Measurements from ENCODE around the gene MZB1.
A peak's percentile ranks its signal among the peaks of the same experiment; 100 is the strongest.
"Not testable (repeated sequence)": the region's sequence is repeated elsewhere in the genome, so short reads cannot be mapped to it uniquely, and the experiment has no call there.

Gene MZB1

DNA sequence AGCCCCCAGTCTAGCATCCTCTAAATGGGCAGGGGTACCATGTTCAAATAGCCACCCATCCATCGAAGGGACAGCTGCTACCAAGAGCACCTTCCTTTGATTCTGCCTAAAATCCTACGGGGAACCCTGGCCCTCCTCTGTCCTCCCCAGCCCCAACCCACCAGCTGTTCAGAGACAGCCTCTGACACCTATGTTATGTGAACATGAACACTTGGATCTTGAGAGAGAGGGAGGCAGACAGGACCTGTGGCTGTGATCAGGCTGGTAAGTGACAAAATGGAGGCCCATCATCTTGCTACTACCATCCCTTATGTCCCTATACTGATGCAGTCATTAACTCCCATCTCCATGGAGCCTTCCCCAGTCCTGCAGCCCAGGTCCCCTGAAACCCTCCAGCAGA is 14.8 kb downstream of the MZB1 start:
- DNase-seq (ENCODE audit: low read depth) = no peak

DNA sequence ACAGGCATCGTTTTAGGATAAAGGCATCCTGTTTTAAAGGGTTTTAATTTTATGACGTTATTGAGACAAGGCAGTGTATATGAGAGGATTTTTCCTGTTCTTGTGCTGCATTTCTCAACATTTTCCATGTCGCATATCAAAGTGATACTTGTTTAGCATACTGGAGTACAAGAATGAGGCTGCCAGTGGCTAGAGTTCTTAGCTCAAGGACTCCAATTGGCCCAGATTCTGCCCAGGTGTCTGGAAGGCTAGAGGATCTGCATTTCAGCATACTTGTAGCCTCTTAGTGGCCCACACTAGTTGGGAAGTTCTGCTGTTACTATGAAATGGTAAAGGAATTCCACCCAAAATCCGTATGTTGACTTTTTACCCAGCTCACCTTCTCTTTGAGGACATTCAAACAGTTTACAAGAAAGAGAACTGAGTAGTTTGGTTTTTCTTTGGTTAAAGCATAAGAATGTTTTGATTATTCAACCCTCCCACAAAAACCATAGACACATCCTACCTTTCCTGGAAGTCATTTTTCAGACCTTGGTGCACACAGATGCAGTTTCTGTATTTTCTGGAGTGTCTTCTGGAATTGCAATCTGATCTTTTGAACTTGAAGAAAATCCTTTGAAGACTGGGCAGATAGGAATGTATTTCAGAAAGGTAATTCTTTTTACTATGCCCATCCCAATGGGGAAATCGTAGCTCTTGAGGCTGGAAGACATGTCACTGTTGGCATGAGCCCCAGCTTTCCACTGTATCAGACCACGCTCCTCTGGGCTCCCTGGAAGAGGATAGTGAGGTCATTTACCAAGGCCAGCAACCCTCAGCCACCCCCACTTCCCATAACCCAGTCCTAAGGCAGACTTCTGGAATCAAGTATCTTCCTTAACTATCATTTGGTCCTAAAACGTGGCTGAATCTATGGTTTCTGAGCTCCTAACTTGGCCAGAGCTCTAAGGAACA is 18.0 kb downstream of the MZB1 start:
- DNase-seq (ENCODE audit: low read depth) = no peak

DNA sequence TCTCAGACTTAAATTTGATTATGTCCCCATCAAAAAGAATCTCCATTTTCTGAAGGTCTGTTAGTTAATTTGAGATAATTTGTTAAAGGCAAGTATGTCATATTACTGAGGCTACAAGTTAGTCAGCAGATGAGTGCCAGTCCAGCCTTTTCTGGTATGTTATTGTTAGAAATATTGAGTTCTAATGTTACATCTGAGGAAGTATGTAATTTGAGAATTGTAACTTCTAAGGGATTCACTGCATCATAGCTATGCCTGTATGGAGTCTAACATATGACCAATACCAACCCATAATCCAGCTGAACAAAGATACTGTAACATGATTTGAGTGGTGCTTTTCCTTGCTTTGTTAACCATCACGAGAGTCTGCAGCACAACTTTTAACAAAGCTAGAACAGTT is 20.5 kb downstream of the MZB1 start:
- no peak for DNase-seq (ENCODE audit: low read depth)

DNA sequence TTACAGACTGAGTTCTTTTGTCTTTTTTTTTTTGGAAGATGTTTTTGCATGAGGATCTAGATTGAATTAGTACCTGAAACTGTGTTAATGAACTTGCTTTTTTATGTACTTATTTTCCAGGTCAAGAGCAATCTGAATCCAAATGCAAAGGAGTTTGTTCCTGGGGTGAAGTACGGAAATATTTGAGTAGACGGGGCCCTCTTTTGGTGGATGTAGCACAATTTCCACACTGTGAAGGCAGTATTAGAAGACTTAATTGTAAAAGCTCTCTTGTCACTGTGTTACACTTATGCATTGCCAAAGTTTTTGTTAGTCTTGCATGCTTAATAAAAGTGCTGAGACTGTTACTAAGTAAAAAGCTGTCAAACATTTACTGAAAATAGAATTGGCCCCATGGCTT is 21.1 kb downstream of the MZB1 start:
- DNase-seq (ENCODE audit: low read depth) = no peak

DNA sequence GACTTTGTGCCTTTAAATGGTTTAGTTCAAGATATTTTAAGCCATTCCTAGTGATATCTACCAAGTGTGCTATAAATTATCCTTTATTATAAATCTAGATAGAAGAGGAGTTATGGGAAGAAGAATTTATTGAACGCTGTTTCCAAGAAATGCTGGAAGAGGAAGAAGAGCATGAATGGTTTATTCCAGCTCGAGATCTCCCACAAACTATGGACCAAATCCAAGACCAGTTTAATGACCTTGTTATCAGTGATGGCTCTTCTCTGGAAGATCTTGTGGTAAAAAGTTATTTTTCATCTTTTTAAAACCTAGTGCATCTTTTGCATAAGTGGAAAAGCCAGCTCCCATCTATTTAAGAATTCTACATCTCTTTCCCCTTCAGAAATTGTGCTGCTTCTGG is 25.2 kb downstream of the MZB1 start:
- DNase-seq (ENCODE audit: low read depth) = no peak

DNA sequence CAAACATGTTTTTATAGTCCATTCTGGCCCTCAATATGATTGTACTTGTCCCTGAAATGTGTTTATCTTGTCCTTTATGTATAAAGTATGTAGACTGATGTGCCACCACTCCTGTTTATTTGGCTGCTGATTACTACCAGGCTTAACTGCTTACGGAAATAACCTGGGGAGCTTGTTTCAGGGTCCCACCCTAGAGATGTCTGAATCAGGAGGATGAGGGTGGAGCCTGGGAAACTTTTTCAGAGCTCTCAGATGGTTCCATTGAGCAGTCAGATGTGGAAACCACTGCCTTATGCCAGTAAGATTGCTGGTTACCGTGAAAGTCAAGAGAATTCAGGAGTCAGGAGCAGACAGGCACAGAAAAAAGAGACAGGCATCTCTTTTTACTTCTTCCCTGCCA is 25.8 kb downstream of the MZB1 start:
- no peak for DNase-seq (ENCODE audit: low read depth)

DNA sequence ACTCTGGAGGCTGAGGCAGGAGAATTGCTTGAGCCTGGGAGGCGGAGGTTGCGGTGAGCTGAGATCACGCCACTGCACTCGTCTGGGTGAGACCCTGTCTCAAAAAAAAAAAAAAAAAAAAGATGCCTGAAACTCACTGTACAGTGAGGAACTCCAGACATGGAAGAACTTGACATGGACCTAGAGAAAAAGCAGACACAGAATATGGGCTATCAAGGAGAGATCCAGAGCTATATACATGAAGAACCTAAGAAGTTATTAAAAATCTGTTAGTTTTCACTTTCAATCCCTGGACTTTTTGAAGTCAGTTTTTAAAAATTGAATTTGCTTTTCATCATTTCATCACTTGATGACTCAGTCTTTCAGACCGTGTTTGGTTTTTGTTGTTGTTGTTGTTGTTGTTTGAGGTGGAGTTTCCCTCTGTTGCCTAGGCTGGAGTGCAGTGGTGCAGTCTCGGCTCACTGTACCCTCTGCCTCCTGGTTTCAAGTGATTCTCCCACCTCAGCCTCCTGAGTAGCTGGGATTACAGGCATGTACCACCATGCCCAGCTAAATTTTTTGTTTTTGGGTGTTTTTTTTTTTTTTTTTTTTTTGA is 27.8 kb downstream of the MZB1 start:
- no peak for DNase-seq (ENCODE audit: low read depth)

DNA sequence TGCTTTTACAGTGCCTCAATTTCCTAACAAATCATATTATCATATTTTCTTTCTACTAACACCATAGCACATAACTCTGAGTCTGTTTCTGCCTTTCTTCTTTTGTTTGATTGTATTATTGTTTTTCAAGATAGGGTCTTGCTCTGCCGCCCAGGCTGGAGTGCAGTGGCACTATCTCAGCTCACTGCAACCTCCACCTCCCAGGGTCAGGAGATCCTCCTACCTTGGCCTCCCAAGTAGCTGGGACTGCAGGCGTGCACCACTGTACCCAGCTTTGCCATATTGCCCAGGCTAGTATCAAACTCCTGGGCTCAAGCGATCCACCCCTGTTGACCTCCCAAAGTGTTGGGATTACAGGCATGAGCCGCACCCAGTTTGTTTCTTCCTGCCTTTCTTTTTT is 29.3 kb downstream of the MZB1 start:
- no peak for DNase-seq (ENCODE audit: low read depth)

DNA sequence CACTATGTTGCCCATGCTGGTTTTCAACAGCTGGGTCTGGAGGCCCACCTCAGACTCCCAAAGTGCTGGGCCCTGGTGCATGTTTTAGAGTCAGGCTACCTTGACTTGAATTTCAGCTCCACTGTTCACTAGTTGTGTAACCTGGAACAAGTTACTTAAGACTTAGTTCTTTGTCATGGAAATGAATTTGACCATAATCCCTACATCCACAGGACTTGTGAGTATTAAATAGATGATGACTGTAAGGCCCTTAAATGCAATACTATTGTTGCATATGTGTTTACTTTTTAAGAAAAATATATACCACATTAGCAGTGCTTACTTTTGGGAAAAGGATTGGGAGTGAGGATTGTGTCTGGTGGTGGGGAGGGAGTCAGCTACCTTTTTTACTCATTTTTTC is 31.6 kb downstream of the MZB1 start:
- no peak for DNase-seq (ENCODE audit: low read depth)

DNA sequence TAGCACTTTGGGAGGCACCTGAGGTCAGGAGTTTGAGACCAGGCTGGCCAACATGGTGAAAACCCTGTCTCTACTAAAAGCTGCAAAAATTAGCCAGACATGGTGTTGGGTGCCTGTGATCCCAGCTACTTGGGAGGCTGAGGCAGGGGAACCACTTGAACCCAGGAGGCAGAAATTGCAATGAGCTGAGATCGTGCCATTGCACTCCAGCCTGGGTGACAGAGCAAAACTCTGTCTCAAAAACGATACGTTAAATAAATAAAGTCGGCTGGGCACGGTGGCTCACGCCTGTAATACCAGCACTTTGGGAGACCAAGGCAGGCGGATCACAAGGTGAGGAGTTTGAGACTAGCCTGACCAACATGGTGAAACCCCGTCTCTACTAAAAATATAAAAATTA is 33.8 kb downstream of the MZB1 start:
- not testable (repeated sequence) for DNase-seq (ENCODE audit: low read depth)

DNA sequence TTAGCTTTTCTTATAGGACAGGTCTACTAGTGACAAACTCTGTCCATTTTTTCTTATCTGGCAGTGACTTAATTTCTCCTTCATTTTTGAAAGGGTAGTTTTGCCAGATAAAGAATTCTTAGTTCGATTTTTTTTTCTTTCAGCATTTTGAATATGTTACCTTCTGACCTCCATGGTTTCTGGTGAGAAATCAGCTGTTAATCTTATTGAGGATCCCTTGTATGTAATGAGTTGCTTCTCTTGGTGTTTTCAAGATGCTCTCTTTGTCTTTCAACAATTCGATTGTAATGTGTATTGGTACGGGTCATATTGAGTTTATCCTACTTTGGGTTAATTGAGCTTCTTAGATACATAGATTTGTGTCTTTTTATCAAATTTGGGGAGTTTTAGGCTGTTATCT is 35.5 kb downstream of the MZB1 start:
- DNase-seq (ENCODE audit: low read depth) = no peak

DNA sequence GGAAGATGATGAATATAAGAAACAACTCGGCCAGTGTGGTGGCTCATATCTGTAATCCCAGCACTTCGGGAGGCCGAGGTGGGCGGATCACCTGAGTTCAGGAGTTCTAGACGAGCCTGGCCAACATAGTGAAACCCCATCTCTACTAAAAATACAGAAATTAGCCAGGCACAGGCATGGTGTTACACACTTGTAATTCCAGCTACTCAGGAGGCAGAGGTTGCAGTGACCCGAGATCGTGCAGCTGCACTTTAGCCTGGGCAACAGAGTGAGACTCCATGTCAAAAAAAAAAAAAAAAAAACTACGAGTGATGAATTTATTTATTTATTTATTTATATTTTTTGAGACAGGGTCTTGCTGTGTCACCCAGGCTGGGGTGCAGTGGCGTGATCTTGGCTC is 41.9 kb downstream of the MZB1 start:
- not testable (repeated sequence) for DNase-seq (ENCODE audit: low read depth)

DNA sequence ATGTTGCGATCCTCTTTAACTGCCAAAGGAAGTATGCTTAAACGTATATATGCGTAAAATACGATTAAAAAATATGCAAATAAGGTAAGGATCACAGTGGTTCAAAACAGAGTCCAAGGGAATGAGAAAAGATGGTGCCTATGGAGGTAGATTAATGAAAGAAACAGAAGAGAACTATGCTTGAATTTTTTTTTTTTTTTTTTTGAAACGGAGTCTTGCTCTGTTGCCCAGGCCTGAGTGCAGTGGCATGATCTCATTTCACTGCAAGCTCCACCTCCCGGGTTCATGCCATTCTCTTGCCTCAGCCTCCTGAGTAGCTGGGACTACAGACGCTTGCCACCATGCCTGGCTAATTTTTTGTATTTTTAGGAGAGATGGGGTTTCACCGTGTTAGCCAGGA is 44.3 kb downstream of the MZB1 start:
- not testable (repeated sequence) for DNase-seq (ENCODE audit: low read depth)

DNA sequence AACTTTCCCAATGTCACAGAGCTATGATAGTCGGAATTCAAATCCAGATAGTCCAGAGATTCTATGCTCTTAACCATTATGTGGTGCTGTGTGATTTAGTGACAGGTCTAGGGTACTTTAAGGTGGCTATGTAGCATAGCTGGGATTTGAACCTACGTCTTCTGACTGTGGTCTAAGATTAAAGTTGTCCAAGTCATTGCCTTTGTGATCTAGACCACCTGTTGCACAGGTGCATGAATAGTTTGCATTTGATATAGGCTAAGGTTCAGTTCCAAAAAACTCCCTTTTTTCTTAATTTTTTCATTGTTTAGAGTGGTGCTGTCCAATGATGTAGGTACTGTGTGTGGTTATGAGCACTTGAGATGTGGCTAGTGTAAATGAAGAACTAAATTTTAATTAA is 45.5 kb downstream of the MZB1 start:
- DNase-seq (ENCODE audit: low read depth) = no peak

DNA sequence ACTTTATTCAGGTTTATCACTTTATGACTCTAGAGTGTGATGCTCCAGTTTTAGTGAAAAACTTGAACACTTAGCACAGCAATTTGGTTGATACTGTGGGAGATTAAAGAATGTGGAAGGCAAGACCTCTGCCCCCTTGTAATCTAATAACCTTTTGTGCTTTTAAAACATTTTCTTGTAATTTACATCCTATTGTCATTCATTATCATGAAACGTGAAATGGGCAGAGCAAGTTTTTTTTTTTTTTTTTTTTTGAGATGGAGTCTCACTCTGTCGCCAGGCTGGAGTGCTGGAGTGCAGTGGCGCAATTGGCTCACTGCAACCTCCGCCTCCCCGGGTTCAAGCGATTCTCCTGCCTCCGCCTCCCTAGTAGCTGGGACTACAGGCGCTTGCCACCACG is 46.2 kb downstream of the MZB1 start:
- DNase-seq (ENCODE audit: low read depth) = no peak

DNA sequence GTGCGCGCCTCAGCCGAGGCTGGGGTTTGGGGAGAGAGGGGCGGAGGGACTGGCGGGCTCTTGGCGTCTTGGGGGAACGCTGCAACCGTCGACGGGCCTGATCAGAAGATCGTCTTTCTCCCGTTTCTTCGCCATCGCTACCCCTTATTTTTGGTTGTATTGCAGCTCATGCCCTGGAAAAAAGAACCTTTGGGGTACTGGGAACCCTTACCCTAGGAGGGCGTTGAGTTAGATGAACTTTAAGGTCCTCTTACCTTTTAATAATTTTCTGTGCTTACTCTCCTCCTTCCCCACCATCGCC is 47.3 kb downstream of the MZB1 start:
- DNase-seq (ENCODE audit: low read depth) = no peak

DNA sequence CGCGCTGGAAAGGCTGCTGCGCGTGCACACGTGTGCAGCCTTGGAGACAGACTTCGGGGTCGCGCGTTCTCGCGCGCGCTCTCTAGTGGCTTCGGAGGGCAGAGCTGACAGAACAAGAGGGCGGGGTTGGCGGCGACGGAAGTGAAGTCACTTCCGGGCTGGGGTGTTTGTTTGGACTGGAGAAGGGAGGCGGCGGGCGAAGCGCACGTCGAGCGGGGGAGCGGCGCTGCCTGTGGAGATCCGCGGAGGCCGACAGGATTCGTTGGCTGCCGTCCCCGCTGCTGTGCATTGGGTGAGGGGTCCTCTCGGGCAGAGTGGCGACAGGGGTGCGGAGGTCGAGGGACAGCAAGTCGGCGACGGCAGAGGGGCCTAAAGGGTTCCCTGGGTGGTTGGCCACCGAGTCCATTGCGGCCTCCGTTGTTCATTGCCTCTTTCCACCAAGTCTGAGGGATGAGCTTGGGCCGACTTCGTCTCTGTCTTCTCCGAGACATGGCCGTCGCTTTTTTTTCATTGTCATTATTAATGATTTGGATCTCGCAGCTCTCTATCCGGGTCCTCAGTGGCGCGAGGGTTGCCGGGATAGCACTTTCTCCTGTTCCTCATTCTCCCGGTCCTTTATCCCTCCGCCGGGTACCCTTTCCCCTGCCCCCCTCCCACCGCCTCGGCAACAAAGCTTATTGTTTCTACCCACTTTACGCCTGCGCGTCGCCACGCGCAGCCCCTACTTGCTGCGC is 47.9 kb downstream of the MZB1 start, which contains the start of gene PAIP2:
Gene PAIP2, plus strand, starts transcription at position 166 of the 734 bp plus-strand sequence. CDS start 21,931 bp downstream, outside the sequence.
- DNase-seq (ENCODE audit: low read depth) = peak; percentile 91

DNA sequence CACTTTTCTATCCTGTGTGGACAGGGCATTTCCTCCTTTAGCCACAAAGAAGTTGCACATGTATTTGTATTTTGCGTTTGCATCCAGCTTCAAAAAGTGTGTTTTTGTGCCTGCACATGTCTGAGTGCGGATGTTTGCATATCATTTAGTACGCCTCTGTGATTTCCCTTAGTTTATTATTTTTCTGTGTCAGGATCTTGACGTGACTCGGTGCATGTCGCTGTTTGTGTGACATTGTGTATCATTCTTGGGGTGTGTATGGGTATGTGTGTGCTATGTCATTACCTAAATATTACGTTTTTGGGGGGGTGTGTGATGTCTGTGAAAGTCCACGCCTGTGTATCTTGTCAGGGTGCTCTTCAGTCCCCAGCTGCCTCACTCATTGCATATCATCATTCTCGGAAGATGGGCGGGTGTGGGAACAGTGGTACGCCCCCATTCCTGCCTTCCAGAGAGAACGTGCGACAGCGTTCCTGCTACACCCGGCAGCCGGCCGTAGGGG is 48.5 kb downstream of the MZB1 start:
- no peak for DNase-seq (ENCODE audit: low read depth)

DNA sequence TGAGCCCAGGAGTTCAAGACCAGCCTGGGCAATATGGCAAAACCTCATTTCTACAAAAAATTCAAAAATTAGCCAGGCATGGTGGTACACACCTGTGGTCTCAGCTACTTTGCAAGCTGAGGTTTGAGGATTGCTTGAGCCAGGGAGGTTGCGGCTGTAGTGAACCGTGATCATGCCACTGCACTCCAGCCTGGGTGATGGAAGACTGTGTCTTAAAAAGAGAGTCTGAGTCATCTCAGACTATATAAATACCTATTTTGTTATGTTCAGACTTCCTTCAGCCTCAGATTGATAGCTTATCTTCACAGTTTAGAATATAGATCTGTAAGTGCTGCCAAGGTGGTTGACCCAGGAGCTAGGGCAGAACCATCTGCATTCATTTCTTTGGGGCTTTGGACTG is 49.7 kb downstream of the MZB1 start:
- DNase-seq (ENCODE audit: low read depth) = no peak

Data from stimulated activated CD8-positive, alpha-beta memory T cell treated with anti-CD3 and anti-CD28 coated beads, Interleukin-15, amount 100 ng/mL, for 24 hours (primary cell).